Kidney capillary endothelial cell (primary cell): ENCODE data around the gene ALDOA.

Experiments
- DNase-seq: peaks from one replicate; pipeline ENCODE4 v3.0.0-alpha.2; 2018; ENCODE audit warnings: low spot score

ALDOA gene

GRCh38 chr16:30116291-30117207, 51.0 kb downstream of the ALDOA start:
- DNase-seq: no peak

DNA sequence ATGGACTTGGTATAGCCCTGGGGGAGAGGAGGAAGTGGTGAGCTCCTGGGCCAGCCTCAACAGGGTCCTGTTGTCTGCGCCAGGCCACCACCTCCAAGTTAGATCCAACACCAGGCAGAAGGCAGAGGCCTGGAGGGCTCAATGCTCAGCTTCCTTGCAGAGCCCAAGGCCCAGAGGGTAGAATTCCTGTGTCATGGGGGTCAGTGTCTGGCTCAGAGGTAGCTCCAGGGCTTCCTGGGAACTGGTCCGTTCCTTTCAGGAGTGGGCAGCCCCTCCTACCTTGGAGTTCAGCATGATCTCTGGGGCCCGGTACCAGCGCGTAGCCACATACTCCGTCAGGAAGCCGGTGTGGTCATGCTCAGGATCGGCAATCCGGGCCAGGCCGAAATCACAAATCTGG, 52.2 kb downstream of the ALDOA start:
- no peak for DNase-seq

- DNase-seq: no peak
Observed at GRCh38 chr16:30119428-30119827, 53.9 kb downstream of the ALDOA start.
